ENCODE measurements around the gene NACC2.
"Not testable (repeated sequence)": the region's sequence is repeated elsewhere in the genome, so short reads cannot be mapped to it uniquely, and the experiment has no call there.

Gene NACC2

DNA sequence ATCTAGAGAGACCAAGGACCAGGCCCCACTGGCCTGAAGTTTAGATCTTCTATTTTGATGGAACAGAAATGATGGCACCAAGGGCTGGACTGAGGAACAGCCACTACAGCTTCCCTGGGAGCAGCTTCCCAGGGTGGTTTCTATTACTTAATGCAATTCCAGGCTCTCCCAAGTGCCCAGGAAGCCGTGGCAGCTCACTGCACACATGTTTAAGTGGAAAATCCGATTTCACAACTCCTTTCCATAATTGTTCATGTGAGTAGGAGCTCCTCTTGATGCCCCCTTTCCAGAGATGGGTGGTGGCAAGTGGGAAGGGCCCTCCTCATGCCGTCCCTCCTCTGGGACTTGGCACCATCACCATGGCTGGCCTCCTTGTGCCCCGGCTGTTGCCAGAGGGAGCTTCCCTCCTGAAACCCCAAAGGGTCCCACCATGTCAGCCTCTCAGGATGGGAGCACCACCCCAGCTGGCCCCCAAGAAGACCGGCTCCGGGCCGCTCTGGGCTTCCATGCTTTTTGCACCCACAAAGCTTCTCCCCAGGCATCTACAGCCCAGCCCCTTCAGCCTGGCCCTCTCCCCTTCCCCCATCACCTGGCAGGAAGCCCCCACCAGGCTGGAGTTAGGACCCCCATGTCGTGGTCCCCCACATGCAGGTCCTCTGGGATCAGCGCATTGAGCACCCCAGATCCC lies 124.8 kb downstream of the NACC2 start:
- no peak for DNase-seq (ENCODE audit: extremely low read depth, low read depth)
- TF ChIP-seq, protein P1, sequence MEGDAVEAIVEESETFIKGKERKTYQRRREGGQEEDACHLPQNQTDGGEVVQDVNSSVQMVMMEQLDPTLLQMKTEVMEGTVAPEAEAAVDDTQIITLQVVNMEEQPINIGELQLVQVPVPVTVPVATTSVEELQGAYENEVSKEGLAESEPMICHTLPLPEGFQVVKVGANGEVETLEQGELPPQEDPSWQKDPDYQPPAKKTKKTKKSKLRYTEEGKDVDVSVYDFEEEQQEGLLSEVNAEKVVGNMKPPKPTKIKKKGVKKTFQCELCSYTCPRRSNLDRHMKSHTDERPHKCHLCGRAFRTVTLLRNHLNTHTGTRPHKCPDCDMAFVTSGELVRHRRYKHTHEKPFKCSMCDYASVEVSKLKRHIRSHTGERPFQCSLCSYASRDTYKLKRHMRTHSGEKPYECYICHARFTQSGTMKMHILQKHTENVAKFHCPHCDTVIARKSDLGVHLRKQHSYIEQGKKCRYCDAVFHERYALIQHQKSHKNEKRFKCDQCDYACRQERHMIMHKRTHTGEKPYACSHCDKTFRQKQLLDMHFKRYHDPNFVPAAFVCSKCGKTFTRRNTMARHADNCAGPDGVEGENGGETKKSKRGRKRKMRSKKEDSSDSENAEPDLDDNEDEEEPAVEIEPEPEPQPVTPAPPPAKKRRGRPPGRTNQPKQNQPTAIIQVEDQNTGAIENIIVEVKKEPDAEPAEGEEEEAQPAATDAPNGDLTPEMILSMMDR (IDR thresholded peaks at IDR 0.05; ENCODE audit: low read depth, low read length), result no peak

DNA sequence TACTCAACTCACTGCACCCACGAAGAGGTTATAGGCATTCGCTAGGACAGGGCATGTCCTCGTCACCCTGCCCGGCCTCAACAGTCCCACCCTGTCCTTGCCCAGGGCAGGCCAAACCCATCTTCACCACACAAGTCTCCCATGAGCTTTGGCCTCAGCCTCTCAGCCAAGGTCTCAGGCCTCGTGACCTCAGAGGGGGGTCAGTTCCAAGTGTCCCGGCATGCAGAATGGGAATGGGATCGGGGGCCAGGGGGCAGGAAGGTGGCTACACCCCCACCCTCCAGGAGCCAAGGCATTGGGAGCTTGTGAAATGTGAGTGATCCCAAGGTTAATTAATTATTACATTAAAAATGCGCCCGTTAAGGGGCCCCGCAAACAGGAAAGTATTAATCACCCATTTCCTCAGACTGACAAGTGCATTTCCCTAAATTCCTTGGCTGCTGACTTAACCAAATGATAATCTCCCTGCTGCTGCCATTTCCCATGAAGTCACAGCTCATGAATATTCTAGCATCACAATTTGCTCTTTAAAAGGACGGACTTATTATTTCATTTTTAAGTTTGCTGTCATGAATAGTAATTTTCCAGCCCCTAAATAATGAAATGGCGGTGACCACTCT lies 125.9 kb downstream of the NACC2 start:
- no peak for DNase-seq (ENCODE audit: extremely low read depth, low read depth)
- TF ChIP-seq, protein P1 (IDR thresholded peaks at IDR 0.05; ENCODE audit: low read depth, low read length), result no peak

DNA sequence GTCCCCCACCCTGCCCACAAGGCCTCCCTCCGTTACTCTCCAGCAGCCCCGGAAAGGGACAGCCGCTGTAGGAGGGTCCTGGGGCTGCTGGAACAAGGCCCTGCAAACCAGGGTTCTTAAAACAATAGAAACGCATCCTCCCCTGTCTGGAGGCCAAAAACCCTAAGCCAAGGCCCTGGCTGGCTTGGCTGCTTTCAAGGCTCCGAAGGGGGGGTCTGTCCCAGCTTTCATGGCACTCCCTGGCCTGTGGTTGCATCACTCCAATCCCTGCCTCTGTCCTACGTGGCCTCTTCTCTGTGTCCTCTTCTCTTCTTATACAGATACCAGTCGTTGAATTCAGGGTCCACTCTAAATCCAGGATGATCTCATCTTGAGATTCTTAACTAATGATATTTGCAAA lies 126.5 kb downstream of the NACC2 start:
- DNase-seq (ENCODE audit: extremely low read depth, low read depth), result no peak
- TF ChIP-seq, protein P1 (IDR thresholded peaks at IDR 0.05; ENCODE audit: low read depth, low read length), result no peak

DNA sequence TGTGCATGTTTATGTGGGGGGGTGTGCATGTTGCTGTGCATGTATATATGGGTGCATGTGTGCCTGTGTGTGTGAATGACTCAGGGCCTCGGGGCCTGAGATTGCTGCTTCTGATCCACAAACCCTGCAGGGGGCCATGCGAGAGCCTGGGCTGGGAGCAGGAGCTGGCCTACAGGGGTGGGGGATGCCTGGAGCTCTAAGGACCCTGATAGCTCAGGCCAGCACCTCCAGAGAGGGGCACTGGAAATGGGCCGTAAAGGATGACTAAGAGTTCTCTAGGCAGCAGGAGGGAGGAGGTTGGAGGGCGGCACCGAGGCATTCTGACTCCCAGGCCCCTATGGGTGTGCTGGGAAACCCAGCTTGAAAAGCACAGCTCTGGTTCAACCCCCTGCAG lies 127.0 kb downstream of the NACC2 start:
- TF ChIP-seq, protein P1 (IDR thresholded peaks at IDR 0.05; ENCODE audit: low read depth, low read length), result no peak
- DNase-seq (ENCODE audit: extremely low read depth, low read depth), result no peak

DNA sequence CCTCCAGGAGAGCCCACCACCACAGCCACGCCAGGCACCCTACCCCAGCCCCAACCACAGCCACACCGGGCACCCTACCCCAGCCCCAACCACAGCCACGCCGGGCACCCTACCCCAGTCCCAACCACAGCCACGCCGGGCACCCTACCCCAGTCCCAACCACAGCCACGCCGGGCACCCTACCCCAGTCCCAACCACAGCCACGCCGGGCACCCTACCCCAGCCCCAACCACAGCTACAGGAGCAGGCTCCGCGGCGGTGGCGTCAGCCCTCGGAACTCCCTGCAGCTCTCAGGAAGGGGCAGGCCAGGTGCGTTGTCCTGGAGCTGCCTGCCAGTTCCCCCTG lies 128.2 kb downstream of the NACC2 start:
- DNase-seq (ENCODE audit: extremely low read depth, low read depth), result not testable (repeated sequence)

DNA sequence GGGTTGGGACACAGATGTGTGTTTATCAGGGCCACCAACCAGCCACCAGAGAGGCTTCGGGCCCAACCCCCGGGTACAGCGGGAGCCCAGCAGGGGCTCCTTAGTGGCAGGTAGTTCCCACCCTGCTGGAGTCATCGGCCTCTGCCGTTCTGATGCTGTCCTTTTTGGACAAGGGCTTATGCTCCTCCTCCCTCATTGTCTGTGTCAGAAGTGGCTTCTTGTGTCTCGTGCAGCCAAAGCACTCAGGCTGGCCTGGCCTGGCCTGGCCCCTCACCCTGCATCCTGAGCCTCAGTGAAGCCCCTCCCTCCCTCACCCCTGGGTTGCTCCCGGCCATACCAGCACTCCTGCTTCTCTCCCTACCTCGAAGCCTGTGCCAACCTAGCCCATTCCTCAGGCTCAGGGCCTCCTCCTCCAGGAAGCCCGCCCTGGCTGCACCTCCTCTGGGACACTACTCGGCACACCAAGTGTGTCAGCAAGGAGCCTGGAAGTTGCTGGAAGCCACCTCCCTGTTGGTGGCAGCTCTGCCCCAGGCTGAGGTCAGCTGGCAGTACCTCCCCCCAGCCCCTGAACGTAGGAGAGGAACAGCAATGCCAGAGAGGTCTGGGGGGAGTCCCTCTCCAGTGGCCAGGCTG lies 129.8 kb downstream of the NACC2 start:
- TF ChIP-seq, protein P1 (IDR thresholded peaks at IDR 0.05; ENCODE audit: low read depth, low read length), result no peak
- DNase-seq (ENCODE audit: extremely low read depth, low read depth), result no peak

DNA sequence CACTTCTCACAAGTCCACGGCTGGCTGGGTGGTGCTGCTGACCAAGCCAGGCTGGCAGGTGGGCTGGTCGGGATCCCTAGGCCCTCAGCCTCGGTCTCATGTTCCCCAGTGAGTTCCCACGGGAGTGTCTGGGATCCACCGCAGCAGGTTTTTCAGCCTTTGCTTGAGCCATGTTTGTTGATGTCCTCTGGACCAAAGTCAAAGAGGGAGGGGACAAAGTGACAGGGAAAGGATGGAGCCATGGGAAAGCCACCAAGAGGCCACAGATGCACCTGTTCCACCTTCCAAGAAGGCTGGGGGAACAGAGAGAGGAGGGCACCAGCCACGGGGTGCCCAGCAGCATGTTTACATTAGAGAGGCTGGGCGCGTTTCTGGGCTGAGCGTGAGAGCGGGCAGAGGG lies 131.2 kb downstream of the NACC2 start:
- TF ChIP-seq, protein P1 (IDR thresholded peaks at IDR 0.05; ENCODE audit: low read depth, low read length), result no peak
- no peak for DNase-seq (ENCODE audit: extremely low read depth, low read depth)
